Stimulated activated CD4-positive, alpha-beta T cell treated with anti-CD3 and anti-CD28 coated beads, Interleukin-4, amount 100 ng/mL, for 24 hours (primary cell): Measurements from ENCODE around the gene TGM6.
A peak's percentile ranks its signal among the peaks of the same experiment; 100 is the strongest.

Experiments
- DNase-seq: peaks from one replicate; pipeline ENCODE4 v3.0.0-alpha.2; 2020

TGM6 gene

GRCh38 chr20:2459981-2460751, 79.5 kb downstream of the TGM6 start:
- no peak for DNase-seq

GRCh38 chr20:2460752-2461424, 80.2 kb downstream of the TGM6 start:
- DNase-seq = no peak

GRCh38 chr20:2462484-2462883, 81.8 kb downstream of the TGM6 start:
- DNase-seq = no peak

- DNase-seq = no peak
These were observed 83.1 kb downstream of the TGM6 start for GRCh38 chr20:2463616-2464365.

GRCh38 chr20:2465100-2465499, 84.4 kb downstream of the TGM6 start:
- DNase-seq = no peak

- DNase-seq = no peak
These were observed 86.7 kb downstream of the TGM6 start for GRCh38 chr20:2467412-2467811.

GRCh38 chr20:2468581-2469407, 88.1 kb downstream of the TGM6 start:
- DNase-seq = no peak

GRCh38 chr20:2469991-2470422, 89.3 kb downstream of the TGM6 start:
- DNase-seq = peak; percentile 70

- peak; percentile 98 for DNase-seq
These were observed 89.9 kb downstream of the TGM6 start, which contains the start of gene SNRPB for GRCh38 chr20:2470423-2471193. Gene SNRPB, minus strand, starts transcription at chr20:2470789. Its CDS starts 99 bp downstream, at chr20:2470690.

GRCh38 chr20:2473516-2473915, 92.8 kb downstream of the TGM6 start:
- DNase-seq = no peak

GRCh38 chr20:2475850-2476741, 95.4 kb downstream of the TGM6 start:
- no peak for DNase-seq

- no peak for DNase-seq
These were observed 96.3 kb downstream of the TGM6 start for GRCh38 chr20:2476742-2477615.

GRCh38 chr20:2480381-2480780, 99.7 kb downstream of the TGM6 start:
- DNase-seq = no peak
